GM12878 (cell line): ENCODE results near the gene TCERG1. TPM values are rescaled to one million over a fixed set of nuclear protein-coding genes. Genes with fewer than 3 reads are reported as not detected.

Experiments used
- ATAC-seq: fragments of 200-7000 bp; cut with Tn5 transposase; 3 replicates; pipeline ENCODE4 v1.9.1; 2020; ENCODE audit warnings: mild to moderate bottlenecking, moderate library complexity
- BruUV-seq: library from RNA; stranded (reverse); fragments of 400-500 nt; replicated peaks from 2 replicates; lab custom pipeline; 2021; lab: Mats Ljungman, UMichigan
- CTCF ChIA-PET: fragments of 300-600 bp; sonication (Branson Sonifier 250); formaldehyde crosslinking; extraction: SDS; loops from one replicate; lab custom pipeline; 2021; ENCODE audit warnings: inconsistent platforms; lab: Yijun Ruan, JAX
- POLR2A ChIA-PET: fragments of 350-600 bp; formaldehyde crosslinking; extraction: SDS; loops from one replicate; lab custom pipeline; 2021; ENCODE audit warnings: inconsistent platforms; lab: Charles Lee
- RAD21 ChIA-PET: fragments of 300-600 bp; sonication (Branson Sonifier 250); formaldehyde crosslinking; loops from one replicate; lab custom pipeline; 2023; ENCODE audit warnings: antibody characterized with exemption; ENCODE audit not compliant: unreplicated experiment; lab: Charles Lee
- SMC1A ChIA-PET: fragments of 300-600 bp; sonication (Branson Sonifier 250); formaldehyde crosslinking; loops from one replicate; lab custom pipeline; 2023; ENCODE audit not compliant: unreplicated experiment, uncharacterized antibody; lab: Charles Lee
- DNase-seq: peaks from one replicate; pipeline ENCODE4 v3.0.0-alpha.2; 2011; ENCODE audit warnings: low read depth, low spot score
- FAIRE-seq: peaks from 3 replicates; lab custom pipeline; 2011; peaks lifted over from hg19 to GRCh38; lab: Jason Lieb, UNC
- H2AFZ ChIP-seq: 2 replicates; pipeline ENCODE4 v1.6.0; 2011; ENCODE audit warnings: low read depth, low read length, control low read depth; ENCODE audit not compliant: control insufficient read depth
- H3K27ac ChIP-seq: 2 replicates; pipeline ENCODE4 v1.5.1; 2011; ENCODE audit warnings: control low read depth; ENCODE audit not compliant: control insufficient read depth, insufficient read depth
- H3K27me3 ChIP-seq, 2 experiments: replicated peaks in 1 of 2; 2 replicates each; pipeline versions ENCODE4 v1.6.0 to v1.6.1; 2011; ENCODE audit warnings: low read length in 1 of 2; ENCODE audit not compliant: control insufficient read depth in 2 of 2, insufficient read depth in 2 of 2
- H3K36me3 ChIP-seq, 2 experiments: 2 replicates each; pipeline ENCODE4 v1.5.1; 2011; ENCODE audit warnings: low read length in 1 of 2; ENCODE audit not compliant: control insufficient read depth in 2 of 2, insufficient read depth in 2 of 2
- H3K4me1 ChIP-seq: 2 replicates; pipeline ENCODE4 v1.6.1; 2011; ENCODE audit warnings: mild to moderate bottlenecking, low read length, moderate library complexity, mixed read lengths; ENCODE audit not compliant: control insufficient read depth, insufficient read depth
- H3K4me2 ChIP-seq: 2 replicates; pipeline ENCODE4 v1.6.0; 2011; ENCODE audit warnings: control low read depth; ENCODE audit not compliant: control insufficient read depth, insufficient read depth
- H3K4me3 ChIP-seq: fragments of 200-600 bp; sonication (generic); 2 replicates; pipeline ENCODE4 v1.5.1; 2016
- H3K79me2 ChIP-seq: 2 replicates; pipeline ENCODE4 v1.6.0; 2011; ENCODE audit warnings: low read length; ENCODE audit not compliant: control insufficient read depth, insufficient read depth
- H3K9ac ChIP-seq: 2 replicates; pipeline ENCODE4 v1.8.0; 2011; ENCODE audit warnings: low read length, control low read depth, mixed read lengths; ENCODE audit not compliant: control insufficient read depth, insufficient read depth
- H3K9me3 ChIP-seq: replicated peaks from 3 replicates; pipeline ENCODE4 v1.5.1; 2011; ENCODE audit warnings: mild to moderate bottlenecking, low read length; ENCODE audit not compliant: control insufficient read depth, insufficient read depth
- H4K20me1 ChIP-seq: 2 replicates; pipeline ENCODE4 v1.6.0; 2011; ENCODE audit not compliant: control insufficient read depth, insufficient read depth
- CBFB ChIP-seq: IDR thresholded peaks from 2 replicates; pipeline ENCODE4 v1.6.1; 2016; ENCODE audit warnings: antibody characterized with exemption, low read depth
- CUX1 ChIP-seq: IDR thresholded peaks from 2 replicates; pipeline ENCODE4 v1.6.1; 2012; ENCODE audit warnings: improper control_type of control experiment, low read depth, low read length; ENCODE audit not compliant: insufficient replicate concordance
- HDAC2 ChIP-seq: fragments of 200-600 bp; sonication (generic); IDR thresholded peaks from 2 replicates; pipeline ENCODE4 v1.6.1; 2017
- NR2F1 ChIP-seq: fragments of 450-650 bp; conservative IDR thresholded peaks from 2 replicates; pipeline ENCODE4 v1.6.1; 2017; ENCODE audit warnings: mild to moderate bottlenecking
- SMARCA5 ChIP-seq: fragments of 450-650 bp; IDR thresholded peaks from 2 replicates; pipeline ENCODE4 v1.6.1; 2017; ENCODE audit warnings: mild to moderate bottlenecking
- SPI1 ChIP-seq: IDR thresholded peaks from 2 replicates; pipeline ENCODE4 v1.6.1; 2011; ENCODE audit warnings: low read depth, mild to moderate bottlenecking, low read length, moderate library complexity, borderline replicate concordance; ENCODE audit not compliant: insufficient read depth
- WGBS: methylation state at CpG from one replicate; pipeline ENCODE4 v1.1.6; 2016; ENCODE audit warnings: low lambda C conversion rate; ENCODE audit not compliant: insufficient replicate concordance, insufficient coverage; ENCODE audit errors: missing lambda C conversion rate; 5-methylcytosine and 5-hydroxymethylcytosine counted together
- in situ Hi-C: fragments of 300-500 bp; cut with MboI; formaldehyde crosslinking; loops from 9 replicates; pipeline ENCODE4 v1.14.3; 2018; ENCODE audit warnings: mixed read lengths
- intact Hi-C: fragments of 100-400 bp; cut with micrococcal nuclease; formaldehyde crosslinking; loops from one replicate; pipeline ENCODE4 v1.14.2; 2022; ENCODE audit not compliant: unreplicated experiment
- polyA plus RNA-seq, 11 experiments: library from polyadenylated mRNA; depleted of rRNA in 4 of 11; unstranded in 6 of 11; stranded (reverse) in 5 of 11; fragments of >200 nt; fragmentation: Nextera tagmentation in 4 of 11; fragmentation: Illumina TruSeq in 1 of 11; extraction: Ambion mirVana in 4 of 11; extraction: Trizol in 1 of 11; gene quantifications; 1 replicate in 1 of 11; 2 replicates in 10 of 11; pipeline versions ENCODE4 v1.2.1 to v1.2.3, GENCODE V29; 2011 to 2016; ENCODE audit warnings: inconsistent platforms in 2 of 11, missing spikeins in 2 of 11, low read depth in 1 of 11
- total RNA-seq, 4 experiments: library from RNA; depleted of rRNA in 3 of 4; stranded (reverse); fragments of >200 nt in 3 of 4; fragmentation: Illumina TruSeq in 1 of 4; extraction: Trizol in 1 of 4; gene quantifications; 2 replicates each; pipeline versions ENCODE4 v1.2.1 to v1.2.3, GENCODE V29; 2013 to 2021
- TF ChIP-seq, protein P1 (sequence below): fragments of 450-650 bp; IDR thresholded peaks from 2 replicates; pipeline ENCODE4 v1.6.1; 2016; ENCODE audit warnings: mild to moderate bottlenecking, moderate library complexity, borderline replicate concordance
- TF ChIP-seq, protein P2 (sequence below): fragments of 450-650 bp; IDR thresholded peaks from 2 replicates; pipeline ENCODE4 v1.6.1; 2017; ENCODE audit warnings: mild to moderate bottlenecking, moderate library complexity

TCERG1 gene
- total and polyA plus RNA-seq, 10 of the 15 experiments (the other 5 are each of a cell fraction or from before 2014, with no cell fraction given), result 51.5 to 131 (median 91.6) TPM

DNA sequence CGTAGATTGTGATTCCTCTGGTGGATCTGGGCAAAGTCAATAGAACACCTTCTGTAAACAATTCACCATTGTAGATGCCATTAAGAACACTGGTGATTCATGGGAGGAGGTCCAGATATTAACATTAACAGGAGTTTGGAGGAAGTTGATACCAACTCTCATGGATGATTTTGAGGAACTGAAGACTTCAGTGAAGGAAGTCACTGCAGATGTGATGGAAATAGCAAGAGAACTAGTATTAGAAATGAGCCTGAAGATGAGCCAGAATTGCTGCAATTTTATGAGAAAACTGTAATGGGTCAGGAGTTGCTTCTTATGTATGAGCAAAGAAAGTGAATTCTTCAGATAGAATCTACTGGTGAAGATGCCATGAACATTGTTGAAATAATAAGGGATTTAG lies 26.9 kb downstream of the TCERG1 start:
- no peak overlapping the region for H2AFZ ChIP-seq
- no peak for DNase-seq
- H3K79me2 ChIP-seq, result no peaks in the 10 kb centered on the region
- H3K9ac ChIP-seq, result no peak overlapping the region
- no peak overlapping the region for H3K4me3 ChIP-seq
- intact Hi-C loops, result no loop called here
- H3K36me3 ChIP-seq, result peaks cover 8 to 54% of the 10 kb centered on the region in 2 experiments
- ChIA-PET RAD21 (no interaction called here), POLR2A (interaction anchor here (1.1 kb wide), 1 partner anchor 23 kb away, joined by 5 read pairs; no protein-coding TSS in a partner anchor), CTCF (no interaction called here), SMC1A (no interaction called here)
- H4K20me1 ChIP-seq, result no peaks in the 10 kb centered on the region; the same call in 1 of the 2 replicates
- no peak overlapping the region for H3K27ac ChIP-seq
- in situ Hi-C loops, result loop anchor here (25.0 kb wide), 1 partner anchor 1938 kb away; no protein-coding TSS in a partner anchor
- BruUV-seq, result no TSS peak
- no peaks in the 10 kb centered on the region for H3K27me3 ChIP-seq
- no peaks in the 10 kb centered on the region for H3K4me1 ChIP-seq
- WGBS, result 96% methylated on average over 1 of the region's 1 CpG
- no peaks in the 10 kb centered on the region for H3K9me3 ChIP-seq
- ATAC-seq, result no peak
- no peak for FAIRE-seq
- no peak overlapping the region for H3K4me2 ChIP-seq
- TF ChIP-seq SMARCA5, result no peak
- TF ChIP-seq CUX1, result no peak
- TF ChIP-seq HDAC2, result no peak
- TF ChIP-seq, protein P1, sequence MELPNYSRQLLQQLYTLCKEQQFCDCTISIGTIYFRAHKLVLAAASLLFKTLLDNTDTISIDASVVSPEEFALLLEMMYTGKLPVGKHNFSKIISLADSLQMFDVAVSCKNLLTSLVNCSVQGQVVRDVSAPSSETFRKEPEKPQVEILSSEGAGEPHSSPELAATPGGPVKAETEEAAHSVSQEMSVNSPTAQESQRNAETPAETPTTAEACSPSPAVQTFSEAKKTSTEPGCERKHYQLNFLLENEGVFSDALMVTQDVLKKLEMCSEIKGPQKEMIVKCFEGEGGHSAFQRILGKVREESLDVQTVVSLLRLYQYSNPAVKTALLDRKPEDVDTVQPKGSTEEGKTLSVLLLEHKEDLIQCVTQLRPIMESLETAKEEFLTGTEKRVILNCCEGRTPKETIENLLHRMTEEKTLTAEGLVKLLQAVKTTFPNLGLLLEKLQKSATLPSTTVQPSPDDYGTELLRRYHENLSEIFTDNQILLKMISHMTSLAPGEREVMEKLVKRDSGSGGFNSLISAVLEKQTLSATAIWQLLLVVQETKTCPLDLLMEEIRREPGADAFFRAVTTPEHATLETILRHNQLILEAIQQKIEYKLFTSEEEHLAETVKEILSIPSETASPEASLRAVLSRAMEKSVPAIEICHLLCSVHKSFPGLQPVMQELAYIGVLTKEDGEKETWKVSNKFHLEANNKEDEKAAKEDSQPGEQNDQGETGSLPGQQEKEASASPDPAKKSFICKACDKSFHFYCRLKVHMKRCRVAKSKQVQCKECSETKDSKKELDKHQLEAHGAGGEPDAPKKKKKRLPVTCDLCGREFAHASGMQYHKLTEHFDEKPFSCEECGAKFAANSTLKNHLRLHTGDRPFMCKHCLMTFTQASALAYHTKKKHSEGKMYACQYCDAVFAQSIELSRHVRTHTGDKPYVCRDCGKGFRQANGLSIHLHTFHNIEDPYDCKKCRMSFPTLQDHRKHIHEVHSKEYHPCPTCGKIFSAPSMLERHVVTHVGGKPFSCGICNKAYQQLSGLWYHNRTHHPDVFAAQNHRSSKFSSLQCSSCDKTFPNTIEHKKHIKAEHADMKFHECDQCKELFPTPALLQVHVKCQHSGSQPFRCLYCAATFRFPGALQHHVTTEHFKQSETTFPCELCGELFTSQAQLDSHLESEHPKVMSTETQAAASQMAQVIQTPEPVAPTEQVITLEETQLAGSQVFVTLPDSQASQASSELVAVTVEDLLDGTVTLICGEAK, result no peak
- TF ChIP-seq, protein P2, sequence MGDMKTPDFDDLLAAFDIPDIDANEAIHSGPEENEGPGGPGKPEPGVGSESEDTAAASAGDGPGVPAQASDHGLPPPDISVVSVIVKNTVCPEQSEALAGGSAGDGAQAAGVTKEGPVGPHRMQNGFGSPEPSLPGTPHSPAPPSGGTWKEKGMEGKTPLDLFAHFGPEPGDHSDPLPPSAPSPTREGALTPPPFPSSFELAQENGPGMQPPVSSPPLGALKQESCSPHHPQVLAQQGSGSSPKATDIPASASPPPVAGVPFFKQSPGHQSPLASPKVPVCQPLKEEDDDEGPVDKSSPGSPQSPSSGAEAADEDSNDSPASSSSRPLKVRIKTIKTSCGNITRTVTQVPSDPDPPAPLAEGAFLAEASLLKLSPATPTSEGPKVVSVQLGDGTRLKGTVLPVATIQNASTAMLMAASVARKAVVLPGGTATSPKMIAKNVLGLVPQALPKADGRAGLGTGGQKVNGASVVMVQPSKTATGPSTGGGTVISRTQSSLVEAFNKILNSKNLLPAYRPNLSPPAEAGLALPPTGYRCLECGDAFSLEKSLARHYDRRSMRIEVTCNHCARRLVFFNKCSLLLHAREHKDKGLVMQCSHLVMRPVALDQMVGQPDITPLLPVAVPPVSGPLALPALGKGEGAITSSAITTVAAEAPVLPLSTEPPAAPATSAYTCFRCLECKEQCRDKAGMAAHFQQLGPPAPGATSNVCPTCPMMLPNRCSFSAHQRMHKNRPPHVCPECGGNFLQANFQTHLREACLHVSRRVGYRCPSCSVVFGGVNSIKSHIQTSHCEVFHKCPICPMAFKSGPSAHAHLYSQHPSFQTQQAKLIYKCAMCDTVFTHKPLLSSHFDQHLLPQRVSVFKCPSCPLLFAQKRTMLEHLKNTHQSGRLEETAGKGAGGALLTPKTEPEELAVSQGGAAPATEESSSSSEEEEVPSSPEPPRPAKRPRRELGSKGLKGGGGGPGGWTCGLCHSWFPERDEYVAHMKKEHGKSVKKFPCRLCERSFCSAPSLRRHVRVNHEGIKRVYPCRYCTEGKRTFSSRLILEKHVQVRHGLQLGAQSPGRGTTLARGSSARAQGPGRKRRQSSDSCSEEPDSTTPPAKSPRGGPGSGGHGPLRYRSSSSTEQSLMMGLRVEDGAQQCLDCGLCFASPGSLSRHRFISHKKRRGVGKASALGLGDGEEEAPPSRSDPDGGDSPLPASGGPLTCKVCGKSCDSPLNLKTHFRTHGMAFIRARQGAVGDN, result no peak
- no peak for TF ChIP-seq NR2F1
- TF ChIP-seq CBFB, result no peak
- TF ChIP-seq SPI1, result 0 out of 2 replicates have a peak, but pooled peaks have one; percentile 9
